Loucy (cell line): ENCODE results near the gene PAM.

ENCODE experiments used
- H2AFZ ChIP-seq: fragments of 200-600 bp; sonication (generic); 2 replicates; pipeline ENCODE4 v1.6.0; 2016; ENCODE audit warnings: antibody characterized with exemption, mild to moderate bottlenecking, low read length, moderate library complexity
- H3F3A ChIP-seq: fragments of 200-600 bp; 2 replicates; pipeline ENCODE4 v1.6.0; 2016; ENCODE audit warnings: antibody characterized with exemption, low read depth, mild to moderate bottlenecking
- H3K27me3 ChIP-seq: fragments of 200-600 bp; sonication (generic); 2 replicates; pipeline ENCODE4 v1.6.1; 2014; ENCODE audit warnings: low read length, mild to moderate bottlenecking; ENCODE audit not compliant: insufficient read depth, poor library complexity, severe bottlenecking
- H3K36me3 ChIP-seq: fragments of 200-600 bp; sonication (generic); 2 replicates; pipeline ENCODE4 v1.6.1; 2016; ENCODE audit warnings: low read length; ENCODE audit not compliant: insufficient read depth
- H3K4me1 ChIP-seq: fragments of 200-600 bp; sonication (generic); 2 replicates; pipeline ENCODE4 v1.5.1; 2014; ENCODE audit warnings: low read length, mild to moderate bottlenecking; ENCODE audit not compliant: insufficient read depth, poor library complexity, severe bottlenecking
- H3K4me2 ChIP-seq: fragments of 200-600 bp; sonication (generic); 2 replicates; pipeline ENCODE4 v1.6.0; 2014; ENCODE audit warnings: antibody characterized with exemption, low read length, low read depth, mild to moderate bottlenecking; ENCODE audit not compliant: poor library complexity, severe bottlenecking
- H3K4me3 ChIP-seq: fragments of 200-600 bp; sonication (generic); 2 replicates; pipeline ENCODE4 v1.5.1; 2014; ENCODE audit warnings: low read length, mild to moderate bottlenecking, mixed read lengths; ENCODE audit not compliant: poor library complexity, severe bottlenecking
- H3K79me2 ChIP-seq: fragments of 200-600 bp; sonication (generic); 2 replicates; pipeline ENCODE4 v1.6.1; 2014; ENCODE audit warnings: low read length; ENCODE audit not compliant: insufficient read depth
- H3K9ac ChIP-seq: fragments of 200-600 bp; sonication (generic); 2 replicates; pipeline ENCODE4 v1.6.0; 2014; ENCODE audit warnings: mild to moderate bottlenecking, low read depth, low read length, moderate library complexity; ENCODE audit not compliant: poor library complexity, severe bottlenecking
- H3K9me2 ChIP-seq: fragments of 200-600 bp; sonication (generic); replicated peaks from 2 replicates; pipeline ENCODE4 v1.6.1; 2016; ENCODE audit warnings: low read depth, low read length, mixed read lengths
- H3K9me3 ChIP-seq: fragments of 200-600 bp; sonication (generic); 2 replicates; pipeline ENCODE4 v1.6.1; 2014; ENCODE audit warnings: mild to moderate bottlenecking, antibody characterized with exemption, low read length, low read depth; ENCODE audit not compliant: insufficient read depth
- H4K20me1 ChIP-seq: fragments of 200-600 bp; sonication (generic); 2 replicates; pipeline ENCODE4 v1.6.0; 2014; ENCODE audit warnings: antibody characterized with exemption, low read length, mild to moderate bottlenecking; ENCODE audit not compliant: insufficient read depth, poor library complexity, severe bottlenecking
- CTCF ChIP-seq: fragments of 200-600 bp; sonication (generic); conservative IDR thresholded peaks from 2 replicates; pipeline ENCODE4 v1.5.1; 2014; ENCODE audit warnings: mild to moderate bottlenecking, antibody characterized with exemption, low read length
- EZH2phosphoT487 ChIP-seq: fragments of 200-600 bp; IDR thresholded peaks from 2 replicates; pipeline ENCODE4 v1.6.1; 2018; ENCODE audit warnings: antibody characterized with exemption, mild to moderate bottlenecking, moderate library complexity, borderline replicate concordance

Gene PAM

GRCh38 chr5:102718819-102719218 is 36.3 kb upstream of the PAM start:
- no peak overlapping the region for H3K9ac ChIP-seq
- no peak overlapping the region for H3K4me3 ChIP-seq
- H3K9me3 ChIP-seq = no peaks in the 10 kb centered on the region
- TF ChIP-seq CTCF (no peak), EZH2phosphoT487 (no peak)
- H3K36me3 ChIP-seq = no peaks in the 10 kb centered on the region
- no peaks in the 10 kb centered on the region for H3K79me2 ChIP-seq
- H3F3A ChIP-seq = no peaks in the 10 kb centered on the region
- H4K20me1 ChIP-seq = no peaks in the 10 kb centered on the region
- H3K4me1 ChIP-seq = no peaks in the 10 kb centered on the region
- H3K4me2 ChIP-seq = no peak overlapping the region
- no peaks in the 10 kb centered on the region for H3K9me2 ChIP-seq
- no peaks in the 10 kb centered on the region for H3K27me3 ChIP-seq
- H2AFZ ChIP-seq = no peak overlapping the region

GRCh38 chr5:102719886-102720285 is 35.2 kb upstream of the PAM start:
- Histone ChIP-seq H2AFZ (no peak overlapping the region), H3F3A (no peaks in the 10 kb centered on the region), H3K79me2 (no peaks in the 10 kb centered on the region), H3K9me3 (no peaks in the 10 kb centered on the region), H3K36me3 (no peaks in the 10 kb centered on the region), H4K20me1 (no peaks in the 10 kb centered on the region), H3K4me2 (no peak overlapping the region), H3K9me2 (no peaks in the 10 kb centered on the region), H3K4me3 (no peak overlapping the region), H3K9ac (no peak overlapping the region), H3K27me3 (no peaks in the 10 kb centered on the region), H3K4me1 (no peaks in the 10 kb centered on the region)
- TF ChIP-seq EZH2phosphoT487 (no peak), CTCF (no peak)

GRCh38 chr5:102720969-102721368 is 34.1 kb upstream of the PAM start:
- Histone ChIP-seq H3K27me3 (no peaks in the 10 kb centered on the region), H3K4me2 (no peak overlapping the region), H4K20me1 (no peaks in the 10 kb centered on the region), H3K9me2 (no peaks in the 10 kb centered on the region), H3K4me1 (no peaks in the 10 kb centered on the region), H3K79me2 (no peaks in the 10 kb centered on the region), H3F3A (no peaks in the 10 kb centered on the region), H3K36me3 (no peaks in the 10 kb centered on the region), H3K4me3 (no peak overlapping the region), H3K9ac (no peak overlapping the region), H2AFZ (no peak overlapping the region), H3K9me3 (no peaks in the 10 kb centered on the region)
- no peak for TF ChIP-seq EZH2phosphoT487
- TF ChIP-seq CTCF = no peak
